Motor neuron (in vitro differentiated cells): ENCODE results near the gene CDC6. TPM values are rescaled to one million over a fixed set of nuclear protein-coding genes. Genes with fewer than 3 reads are reported as not detected.

Experiments
- ATAC-seq, 8 experiments: fragments of 200-7000 bp; cut with Tn5 transposase; replicated peaks in 6 of 8; 2 replicates each; pipeline ENCODE4 v1.8.0; 2021; ENCODE audit warnings: mild to moderate bottlenecking in 8 of 8, moderate library complexity in 8 of 8
- H3K27ac ChIP-seq, 2 donors: fragments of 250-450 bp; sonication (Bioruptor Pico); 2 replicates each; pipeline ENCODE4 v1.9.0; 2021; ENCODE audit warnings: antibody characterized with exemption in 2 of 2, mild to moderate bottlenecking in 2 of 2, moderate library complexity in 1 of 2
- H3K4me1 ChIP-seq, 2 donors: fragments of 250-450 bp; sonication (Bioruptor Pico); replicated peaks in 1 of 2; 2 replicates each; pipeline ENCODE4 v1.6.1; 2021; ENCODE audit warnings: antibody characterized with exemption in 2 of 2, mild to moderate bottlenecking in 2 of 2, moderate library complexity in 1 of 2
- H3K4me3 ChIP-seq, 5 donors: fragments of 250-450 bp; sonication (Bioruptor Pico); 2 replicates each; pipeline ENCODE4 v1.9.0; 2021; ENCODE audit warnings: antibody characterized with exemption in 5 of 5, mild to moderate bottlenecking in 5 of 5, moderate library complexity in 4 of 5
- WGBS, 10 experiments: fragments of 450-650 bp; shearing (Covaris generic); methylation state at CpG; one replicate each; pipeline ENCODE4 v1.0.0; 2022; 5-methylcytosine and 5-hydroxymethylcytosine counted together
- in situ Hi-C, 9 experiments: fragments of 400-800 bp; cut with MboI; loops; one replicate each; pipeline ENCODE4 v1.15.0; 2021; ENCODE audit warnings: low sequenced_read_pairs in 9 of 9, low pct_unique_long_range_greater_than_20kb in 2 of 9; ENCODE audit not compliant: unreplicated experiment in 9 of 9
- total RNA-seq, 8 experiments: library from RNA; unstranded; fragments of 300-600 nt; gene quantifications; 2 replicates each; pipeline versions ENCODE4 v1.2.3 to v1.2.4, GENCODE V29; 2022

CDC6 gene
- total RNA-seq, 8 experiments from 2014 or later: 1.7 to 30.9 (median 3.6) TPM

DNA sequence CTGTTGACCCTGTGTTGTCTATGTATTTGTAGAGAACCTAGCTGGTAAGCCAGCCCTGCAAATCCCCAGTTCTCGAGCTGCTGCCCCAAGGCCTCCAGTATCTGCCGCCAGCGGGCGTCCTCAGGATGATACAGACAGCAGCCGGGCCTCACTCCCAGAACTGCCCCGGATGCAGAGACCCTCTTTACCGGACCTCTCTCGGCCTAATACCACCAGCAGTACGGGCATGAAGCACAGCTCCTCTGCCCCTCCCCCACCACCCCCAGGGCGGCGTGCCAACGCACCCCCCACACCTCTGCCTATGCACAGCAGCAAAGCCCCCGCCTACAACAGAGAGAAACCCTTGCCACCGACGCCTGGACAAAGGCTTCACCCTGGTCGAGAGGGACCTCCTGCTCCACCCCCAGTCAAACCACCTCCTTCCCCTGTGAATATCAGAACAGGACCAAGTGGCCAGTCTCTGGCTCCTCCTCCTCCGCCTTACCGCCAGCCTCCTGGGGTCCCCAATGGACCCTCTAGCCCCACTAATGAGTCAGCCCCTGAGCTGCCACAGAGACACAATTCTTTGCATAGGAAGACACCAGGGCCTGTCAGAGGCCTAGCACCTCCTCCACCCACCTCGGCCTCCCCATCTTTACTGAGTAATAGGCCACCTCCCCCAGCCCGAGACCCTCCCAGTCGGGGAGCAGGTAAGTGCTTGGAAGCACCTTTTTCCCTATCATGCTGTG, 23.1 kb upstream of the CDC6 start:
- ATAC-seq: no peak
- Histone ChIP-seq H3K4me1 (no peaks in the 10 kb centered on the region), H3K27ac (no peak overlapping the region), H3K4me3 (no peak overlapping the region)
- WGBS, 10 experiments: 60 to 100% (median 100%) methylated on average over 1 to 3 of the region's 21 CpGs; no CpG with 5 or more reads in 5 of the 10 experiments
- in situ Hi-C loops: no loop called here

DNA sequence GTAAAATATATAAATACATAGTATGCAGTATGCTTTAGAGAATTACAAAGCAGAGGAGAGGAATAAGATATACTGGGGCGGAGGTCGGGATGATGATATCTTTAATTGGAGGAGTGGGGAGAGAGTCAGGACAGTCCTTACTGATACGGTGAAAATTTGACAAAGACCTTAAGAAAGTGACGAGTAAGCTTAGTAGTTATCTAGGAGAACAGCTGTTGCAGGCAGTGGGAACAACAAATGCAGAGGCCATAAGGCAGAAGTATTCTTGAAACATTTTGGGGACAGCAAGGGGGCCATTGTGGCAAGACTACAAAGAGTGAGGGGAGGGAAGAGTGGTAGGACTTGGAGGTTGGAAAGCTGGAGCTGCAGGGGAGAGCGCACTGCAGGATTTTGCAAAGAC, 22.3 kb upstream of the CDC6 start:
- in situ Hi-C loops: no loop called here
- H3K27ac ChIP-seq: no peak overlapping the region

DNA sequence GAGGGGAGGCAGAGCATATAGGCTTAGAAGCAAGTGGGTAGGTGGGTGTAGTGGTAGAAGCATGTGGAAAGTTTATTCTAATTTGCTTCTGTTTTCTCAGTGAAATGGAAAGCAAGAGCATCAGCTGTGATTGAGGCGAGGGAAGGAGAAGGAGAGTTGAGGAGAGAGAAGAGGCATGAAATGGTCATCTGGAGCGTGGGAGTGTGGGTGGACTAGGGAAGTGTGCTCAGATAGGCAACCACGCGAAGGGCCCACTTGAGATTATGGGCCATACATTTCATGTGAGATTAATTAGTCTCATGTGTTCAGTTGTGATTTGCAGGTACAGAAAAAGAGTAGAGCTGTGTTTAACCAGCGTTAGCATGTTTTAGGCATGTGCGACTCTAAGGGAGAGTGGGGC, 20.8 kb upstream of the CDC6 start:
- Histone ChIP-seq H3K4me3 (no peak overlapping the region), H3K27ac (no peak overlapping the region), H3K4me1 (no peaks in the 10 kb centered on the region)
- 65 to 100% (median 100%) methylated on average over 1 to 5 of the region's 6 CpGs; no CpG with 5 or more reads in 2 of the 10 experiments for WGBS, 10 experiments
- in situ Hi-C loops: no loop called here
- no peak for ATAC-seq

More for the DNA sequence above, 22.3 kb upstream of the CDC6 start:
- ATAC-seq: no peak
- Histone ChIP-seq H3K4me3 (no peak overlapping the region), H3K4me1 (no peaks in the 10 kb centered on the region)
- 81 to 96% (median 90%) methylated on average over 1 to 5 of the region's 5 CpGs for WGBS, 10 experiments

DNA sequence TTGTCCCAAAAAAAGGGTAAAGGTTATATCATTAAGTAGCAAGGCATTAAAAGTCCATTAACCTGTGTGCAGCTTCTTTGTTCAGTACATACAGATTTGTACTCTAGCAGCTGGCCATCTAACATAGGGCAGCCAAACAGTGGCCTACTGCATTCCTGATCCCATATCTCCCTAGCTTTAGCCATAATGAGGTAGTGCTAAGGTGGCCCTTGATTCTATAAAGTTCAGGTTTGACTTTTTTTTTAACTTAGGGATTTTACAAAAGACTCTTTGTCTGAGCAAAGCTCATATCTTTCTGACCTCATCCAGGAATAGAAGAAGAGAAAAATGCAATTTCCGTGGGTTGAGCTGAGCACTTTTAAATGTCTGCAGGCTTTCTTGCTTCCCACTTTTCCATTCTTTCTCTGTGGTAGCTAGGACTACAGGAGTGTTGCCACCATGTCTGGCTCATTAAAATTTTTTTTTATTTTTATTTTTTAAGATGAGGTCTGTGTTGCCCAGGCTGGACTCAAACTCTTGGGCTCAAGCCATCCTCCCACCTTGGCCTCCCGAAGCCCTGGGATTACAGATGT, 19.5 kb upstream of the CDC6 start:
- no peaks in the 10 kb centered on the region for H3K4me1 ChIP-seq
- in situ Hi-C loops: no loop called here
- WGBS, 10 experiments: 75 to 100% (median 94%) methylated on average over 1 to 2 of the region's 2 CpGs; no CpG with 5 or more reads in 5 of the 10 experiments
- H3K4me3 ChIP-seq: no peak overlapping the region
- no peak overlapping the region for H3K27ac ChIP-seq
- ATAC-seq: no peak

DNA sequence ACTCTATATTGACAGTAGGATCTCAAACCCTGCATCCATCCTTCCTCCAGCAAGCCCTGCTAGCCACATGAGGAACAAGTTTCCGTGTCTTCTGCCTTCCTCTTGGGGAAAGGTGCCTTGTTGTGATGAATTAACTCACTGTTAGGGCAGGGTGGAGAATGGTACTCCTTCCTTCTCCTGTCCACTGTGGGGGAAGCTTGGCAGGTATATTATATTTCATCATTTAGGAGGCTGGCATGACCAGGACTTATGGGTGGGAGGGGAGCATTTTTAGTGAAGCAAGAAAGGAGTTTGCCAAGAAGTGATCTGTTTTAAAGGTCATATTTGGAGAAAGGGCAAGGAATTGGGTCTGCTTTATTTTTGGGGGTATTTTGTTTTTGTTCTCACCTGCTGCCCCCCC, 9.3 kb upstream of the CDC6 start:
- Histone ChIP-seq H3K4me1 (no peaks in the 10 kb centered on the region), H3K27ac (no peak overlapping the region), H3K4me3 (no peak overlapping the region)
- WGBS, 10 experiments: 100% methylated on average over 1 of the region's 1 CpG; no CpG with 5 or more reads in 8 of the 10 experiments
- no peak for ATAC-seq
- in situ Hi-C loops: loop anchor here in 3 of 9 experiments (25.0 kb wide), 1 partner anchor 266 kb away; the partner anchor contains the start of gene CSF3 (in 3 of the 3)

DNA sequence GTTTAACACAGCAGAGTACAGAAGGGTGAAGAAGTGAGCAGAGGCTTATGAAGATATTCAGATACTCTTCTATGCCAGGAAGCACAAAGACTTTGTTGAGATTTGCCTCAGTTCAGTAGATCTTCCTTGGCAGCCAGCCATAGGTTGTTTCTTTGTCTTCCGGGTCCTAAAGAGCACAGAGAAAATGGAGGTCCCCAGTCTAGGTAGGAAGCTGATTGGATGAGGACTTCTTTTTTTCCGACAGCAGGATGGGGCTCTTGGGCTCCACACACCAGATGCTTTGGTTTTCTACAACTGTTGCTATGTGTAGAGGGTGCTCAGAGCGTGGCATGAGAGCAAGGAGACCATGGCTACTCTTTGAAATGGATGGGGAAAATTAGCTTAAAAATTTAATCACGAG, 8.3 kb upstream of the CDC6 start:
- Histone ChIP-seq H3K27ac (no peak overlapping the region), H3K4me3 (no peak overlapping the region), H3K4me1 (peaks cover 4 to 10% of the 10 kb centered on the region in 2 donors)
- in situ Hi-C loops: loop anchor here in 3 of 9 experiments (25.0 kb wide), 1 partner anchor 267 kb away; the partner anchor contains the start of gene CSF3 (in 3 of the 3)
- WGBS, 10 experiments: 70 to 100% (median 93%) methylated on average over 1 to 4 of the region's 4 CpGs; no CpG with 5 or more reads in 4 of the 10 experiments
- ATAC-seq: peak in 1 of 8 experiments; percentile 65

DNA sequence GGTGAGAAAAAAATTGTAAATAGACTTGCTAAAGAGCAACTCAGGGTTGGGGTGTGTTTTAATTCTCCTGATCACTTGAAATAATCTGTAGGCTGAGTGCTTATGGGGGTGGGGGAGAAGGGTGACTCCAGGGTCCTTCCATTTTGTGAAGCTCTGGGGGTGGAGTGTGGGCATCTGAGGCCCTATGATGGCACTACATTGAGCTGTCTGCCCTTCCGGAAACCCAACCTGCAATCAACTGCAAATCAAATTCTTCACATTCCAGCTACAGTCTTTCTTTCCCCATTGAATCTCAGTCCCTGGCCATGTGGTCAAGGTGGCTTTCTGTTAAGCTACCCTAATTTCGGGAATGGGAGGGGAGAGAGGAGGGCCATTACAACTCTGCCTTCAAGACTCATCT, 6.0 kb upstream of the CDC6 start:
- ATAC-seq: no peak
- in situ Hi-C loops: loop anchor here in 4 of 9 experiments (10.0 to 25.0 kb wide), 2 partner anchors 77 to 269 kb away; partner anchors contain the start of gene CSF3 (in 3 of the 4)
- peaks cover 7 to 12% of the 10 kb centered on the region in 2 donors for H3K4me1 ChIP-seq
- no peak overlapping the region for H3K4me3 ChIP-seq
- no peak overlapping the region for H3K27ac ChIP-seq
- 67 to 100% (median 100%) methylated on average over 1 of the region's 2 CpGs; no CpG with 5 or more reads in 5 of the 10 experiments for WGBS, 10 experiments

DNA sequence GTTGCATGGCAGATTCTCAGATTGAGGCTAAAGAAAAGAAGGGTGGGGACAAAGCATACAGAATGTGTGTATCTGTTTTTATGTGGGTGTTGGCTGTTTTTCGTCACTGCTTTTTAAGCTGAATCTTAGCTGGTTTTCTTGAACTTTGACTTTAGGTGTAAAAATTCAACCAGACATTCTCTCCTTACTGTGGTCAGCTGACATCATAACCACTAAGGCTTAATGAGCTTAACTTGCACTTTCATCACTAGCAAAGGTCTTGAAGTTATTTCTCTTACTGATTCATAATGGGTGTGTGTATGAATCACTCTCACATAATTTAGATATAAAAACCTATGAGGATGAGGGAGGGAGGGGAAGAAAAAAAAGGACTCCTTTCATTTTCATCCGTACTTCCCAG, 4.0 kb upstream of the CDC6 start:
- no peak overlapping the region for H3K4me3 ChIP-seq
- WGBS, 10 experiments: 0 to 80% (median 20%) methylated on average over 1 to 2 of the region's 2 CpGs; no CpG with 5 or more reads in 2 of the 10 experiments
- peak in 2 of 8 experiments; percentile 37 to 41 for ATAC-seq
- H3K4me1 ChIP-seq: peaks cover 7 to 12% of the 10 kb centered on the region in 2 donors
- in situ Hi-C loops: loop anchor here in 4 of 9 experiments (10.0 to 25.0 kb wide), 2 partner anchors 79 to 271 kb away; partner anchors contain the start of gene CSF3 (in 3 of the 4)
- H3K27ac ChIP-seq: no peak overlapping the region

DNA sequence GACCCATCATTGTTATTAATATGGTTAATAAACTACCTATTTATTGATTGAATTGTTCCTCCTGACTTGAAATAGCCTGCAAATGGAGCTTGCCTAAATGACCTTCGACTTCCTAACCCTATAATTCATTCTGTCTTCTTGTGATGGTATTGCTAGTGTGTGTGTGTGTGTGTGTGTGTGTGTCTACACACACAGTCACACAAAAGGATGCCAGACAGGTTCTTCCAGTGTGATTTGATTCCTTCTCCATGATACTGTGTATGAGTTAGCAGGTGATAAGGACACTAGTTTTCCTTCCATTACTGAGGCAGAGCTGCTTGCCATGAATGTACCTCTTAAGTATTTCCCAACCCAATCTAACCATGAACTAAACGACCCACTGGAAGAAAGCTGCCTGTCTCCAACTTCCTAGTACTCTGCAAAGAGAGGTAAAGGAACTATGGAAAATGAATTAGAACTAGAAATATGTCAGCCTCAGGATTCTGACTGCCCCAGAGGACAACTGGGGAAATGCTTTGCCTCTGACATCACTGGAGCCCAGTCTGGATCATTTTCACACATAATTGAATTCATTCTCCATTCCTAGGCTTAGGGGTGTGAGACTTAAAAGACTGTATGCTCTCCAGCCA, 3.5 kb upstream of the CDC6 start:
- in situ Hi-C loops: loop anchor here in 4 of 9 experiments (10.0 to 25.0 kb wide), 2 partner anchors 79 to 272 kb away; partner anchors contain the start of gene CSF3 (in 3 of the 4)
- 0 to 61% (median 29%) methylated on average over 1 to 2 of the region's 2 CpGs; no CpG with 5 or more reads in 5 of the 10 experiments for WGBS, 10 experiments
- Histone ChIP-seq H3K27ac (peak overlapping the region; percentile 21 to 54), H3K4me3 (no peak overlapping the region), H3K4me1 (peaks cover 7 to 12% of the 10 kb centered on the region in 2 donors)
- peak in 3 of 8 experiments; percentile 32 to 70 (median 63) for ATAC-seq

DNA sequence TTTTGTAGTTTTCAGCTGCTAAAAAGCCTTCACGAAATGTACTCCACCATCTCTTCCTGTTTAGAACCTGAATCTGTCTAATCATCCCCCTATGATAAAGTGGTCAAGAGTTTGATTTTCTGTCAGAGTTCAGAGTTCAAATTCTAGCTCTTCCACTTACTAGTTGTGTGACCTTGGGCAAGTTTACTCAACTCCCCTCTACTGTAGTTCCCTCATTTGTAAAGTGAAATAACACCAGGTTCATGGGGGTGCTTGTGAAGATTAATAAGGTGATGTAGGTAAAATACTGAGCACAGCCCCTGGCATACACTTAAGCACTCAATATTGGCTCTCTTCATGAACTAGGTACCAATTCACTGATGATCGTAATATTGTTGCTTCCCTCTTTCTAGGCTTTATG, 1.2 kb upstream of the CDC6 start:
- no peak overlapping the region for H3K4me3 ChIP-seq
- no peak for ATAC-seq
- in situ Hi-C loops: loop anchor here in 5 of 9 experiments (5.0 to 25.0 kb wide), 3 partner anchors 82 to 274 kb away; partner anchors contain the start of gene CSF3 (in 3 of the 5)
- 50 to 100% (median 100%) methylated on average over 1 to 2 of the region's 2 CpGs for WGBS, 10 experiments
- no peak overlapping the region for H3K27ac ChIP-seq
- peaks cover 7 to 12% of the 10 kb centered on the region in 2 donors for H3K4me1 ChIP-seq

DNA sequence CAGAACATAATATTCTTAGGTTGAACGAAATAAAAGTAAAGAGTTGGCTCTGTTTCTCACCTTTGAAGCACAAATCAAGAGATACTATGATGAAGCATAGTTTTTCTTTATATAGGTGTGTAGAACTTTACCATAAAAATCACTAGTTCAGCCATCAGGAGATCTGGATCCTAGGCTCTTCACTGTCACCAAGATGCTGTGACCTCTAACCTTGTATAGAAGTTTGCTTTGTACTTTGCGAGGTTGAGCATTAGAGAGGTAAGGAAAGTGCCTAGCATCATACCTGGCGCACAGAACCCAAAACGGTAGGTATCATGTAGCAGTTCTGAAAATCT, 553 bp upstream of the CDC6 start:
- Histone ChIP-seq H3K4me3 (peak overlapping the region in 3 of 5 donors; percentile 7 to 17 (median 14)), H3K27ac (no peak overlapping the region), H3K4me1 (peaks cover 7 to 12% of the 10 kb centered on the region in 2 donors)
- in situ Hi-C loops: loop anchor here in 5 of 9 experiments (5.0 to 25.0 kb wide), 3 partner anchors 82 to 275 kb away; partner anchors contain the start of gene CSF3 (in 3 of the 5)
- 0 to 92% (median 37%) methylated on average over 1 to 4 of the region's 4 CpGs; no CpG with 5 or more reads in 1 of the 10 experiments for WGBS, 10 experiments
- ATAC-seq: no peak

DNA sequence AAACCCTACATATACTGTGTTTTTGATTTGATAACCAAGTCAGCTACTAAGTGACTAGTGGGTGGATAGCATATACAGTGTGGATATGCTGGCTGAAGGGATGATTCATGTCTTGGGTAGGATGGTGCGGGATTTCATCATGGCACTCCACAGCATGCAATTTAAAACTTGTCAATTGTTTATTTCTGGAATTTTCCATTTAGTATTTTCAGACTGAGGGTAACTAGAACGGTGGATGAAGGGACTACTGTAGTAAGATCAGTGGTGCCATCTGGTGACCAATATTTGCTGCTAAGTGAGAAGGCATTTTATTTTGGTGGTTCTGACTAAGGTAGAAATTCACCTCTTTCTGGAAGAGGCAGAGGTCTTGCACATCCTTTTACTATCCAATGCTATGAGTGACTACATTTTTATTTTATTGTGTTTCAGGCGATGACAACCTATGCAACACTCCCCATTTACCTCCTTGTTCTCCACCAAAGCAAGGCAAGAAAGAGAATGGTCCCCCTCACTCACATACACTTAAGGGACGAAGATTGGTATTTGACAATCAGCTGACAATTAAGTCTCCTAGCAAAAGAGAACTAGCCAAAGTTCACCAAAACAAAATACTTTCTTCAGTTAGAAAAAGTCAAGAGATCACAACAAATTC, 3.1 kb downstream of the CDC6 start:
- H3K4me3 ChIP-seq: no peak overlapping the region
- WGBS, 10 experiments: 0 to 94% (median 50%) methylated on average over 1 to 4 of the region's 4 CpGs; no CpG with 5 or more reads in 1 of the 10 experiments
- H3K4me1 ChIP-seq: no peaks in the 10 kb centered on the region
- peak in 4 of 8 experiments; percentile 4 to 44 (median 20) for ATAC-seq
- H3K27ac ChIP-seq: no peak overlapping the region
- in situ Hi-C loops: loop anchor here in 4 of 9 experiments (5.0 to 25.0 kb wide), 3 partner anchors 86 to 278 kb away; partner anchors contain the start of gene CSF3 (in 3 of the 4)
